ENCODE results near the gene SACS.

GRCh38 chr13:23288995-23289394, 144.5 kb downstream of the SACS start:
- TF ChIP-seq, protein P1, sequence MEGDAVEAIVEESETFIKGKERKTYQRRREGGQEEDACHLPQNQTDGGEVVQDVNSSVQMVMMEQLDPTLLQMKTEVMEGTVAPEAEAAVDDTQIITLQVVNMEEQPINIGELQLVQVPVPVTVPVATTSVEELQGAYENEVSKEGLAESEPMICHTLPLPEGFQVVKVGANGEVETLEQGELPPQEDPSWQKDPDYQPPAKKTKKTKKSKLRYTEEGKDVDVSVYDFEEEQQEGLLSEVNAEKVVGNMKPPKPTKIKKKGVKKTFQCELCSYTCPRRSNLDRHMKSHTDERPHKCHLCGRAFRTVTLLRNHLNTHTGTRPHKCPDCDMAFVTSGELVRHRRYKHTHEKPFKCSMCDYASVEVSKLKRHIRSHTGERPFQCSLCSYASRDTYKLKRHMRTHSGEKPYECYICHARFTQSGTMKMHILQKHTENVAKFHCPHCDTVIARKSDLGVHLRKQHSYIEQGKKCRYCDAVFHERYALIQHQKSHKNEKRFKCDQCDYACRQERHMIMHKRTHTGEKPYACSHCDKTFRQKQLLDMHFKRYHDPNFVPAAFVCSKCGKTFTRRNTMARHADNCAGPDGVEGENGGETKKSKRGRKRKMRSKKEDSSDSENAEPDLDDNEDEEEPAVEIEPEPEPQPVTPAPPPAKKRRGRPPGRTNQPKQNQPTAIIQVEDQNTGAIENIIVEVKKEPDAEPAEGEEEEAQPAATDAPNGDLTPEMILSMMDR (IDR thresholded peaks at IDR 0.05; ENCODE audit: borderline replicate concordance, extremely low read depth, low read length, poor library complexity, severe bottlenecking): no peak
- no peak for TF ChIP-seq EZH2 (IDR thresholded peaks at IDR 0.05; ENCODE audit: borderline replicate concordance, low read depth, low read length, severe bottlenecking)
